HG03342 (cell line): Measurements from ENCODE around the gene TBC1D21.

Experiments used
- ATAC-seq: cut with Tn5 transposase; IDR thresholded peaks from one replicate; pipeline ENCODE4 v1.9.1; 2021; ENCODE audit warnings: mild to moderate bottlenecking, moderate library complexity; ENCODE audit not compliant: unreplicated experiment

Gene TBC1D21

DNA sequence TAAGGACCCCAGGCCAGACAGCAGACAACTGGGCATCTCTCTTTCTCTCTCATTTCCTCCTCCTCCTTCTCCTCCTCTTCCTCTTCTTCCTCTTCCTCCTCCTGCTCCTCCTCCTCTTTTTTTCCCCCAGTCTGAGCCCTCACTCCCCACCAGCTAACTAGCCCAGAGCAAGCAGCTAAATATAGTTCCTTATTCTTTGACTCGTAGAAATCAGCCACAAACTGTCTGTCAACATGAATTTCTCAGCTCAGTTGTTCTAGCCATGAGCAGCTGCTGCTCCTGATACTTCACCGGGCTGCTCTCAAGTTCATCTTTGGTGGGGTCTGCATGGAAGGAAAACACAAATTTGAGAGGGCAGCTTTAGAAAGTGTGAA lies 33.7 kb downstream of the TBC1D21 start:
- no peak for ATAC-seq

DNA sequence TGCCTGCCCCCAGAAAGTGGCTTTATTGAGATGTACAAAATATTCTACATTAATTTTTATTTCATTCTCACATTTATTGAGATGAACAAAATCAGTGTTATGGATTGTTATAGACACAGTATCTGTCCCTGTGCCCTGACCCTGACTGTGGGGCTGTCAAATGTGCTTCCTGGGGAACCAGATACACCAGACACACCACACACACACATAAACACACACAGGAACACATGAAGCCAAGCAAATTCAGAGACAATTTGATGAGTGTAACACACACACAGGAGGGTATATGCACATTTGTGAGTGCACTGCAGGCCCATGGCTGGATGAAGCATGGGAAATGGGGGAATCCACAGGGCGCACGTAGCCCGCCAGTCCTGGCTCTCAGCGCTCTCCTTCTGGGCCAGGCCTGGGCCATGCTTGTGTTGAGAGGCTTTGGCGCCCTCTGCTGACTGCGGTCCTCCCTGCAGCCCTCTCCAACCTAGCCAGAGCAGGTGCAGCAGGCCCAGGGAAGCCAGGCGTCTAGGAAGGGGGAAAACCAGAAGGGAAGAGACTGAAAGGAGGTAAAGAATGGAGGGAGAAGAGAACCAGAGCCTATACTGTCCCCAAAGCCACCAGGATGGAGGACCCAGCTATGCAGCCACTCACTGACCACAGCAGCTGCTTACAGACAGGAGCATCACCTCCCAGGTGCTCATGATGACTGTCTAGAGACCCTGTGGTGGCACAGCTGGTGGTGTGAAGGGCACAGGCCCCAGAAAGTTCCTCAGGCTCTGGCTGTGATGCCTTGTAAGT lies 34.9 kb downstream of the TBC1D21 start:
- ATAC-seq = peak; percentile 58

DNA sequence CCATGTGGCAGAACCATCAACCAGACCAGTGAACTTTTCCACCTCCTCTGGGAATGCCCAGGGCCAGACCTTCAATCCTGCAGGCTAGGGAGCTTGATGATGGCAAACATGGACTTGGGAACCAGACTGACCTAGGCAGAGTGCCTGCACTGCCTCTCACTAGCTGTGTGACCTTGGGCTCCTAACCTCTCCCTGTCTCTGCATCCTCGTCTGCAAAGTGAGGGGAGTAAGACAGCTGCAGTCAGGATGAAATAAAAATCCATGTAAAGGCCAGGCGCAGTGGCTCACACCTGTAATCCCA lies 35.4 kb downstream of the TBC1D21 start:
- no peak for ATAC-seq

DNA sequence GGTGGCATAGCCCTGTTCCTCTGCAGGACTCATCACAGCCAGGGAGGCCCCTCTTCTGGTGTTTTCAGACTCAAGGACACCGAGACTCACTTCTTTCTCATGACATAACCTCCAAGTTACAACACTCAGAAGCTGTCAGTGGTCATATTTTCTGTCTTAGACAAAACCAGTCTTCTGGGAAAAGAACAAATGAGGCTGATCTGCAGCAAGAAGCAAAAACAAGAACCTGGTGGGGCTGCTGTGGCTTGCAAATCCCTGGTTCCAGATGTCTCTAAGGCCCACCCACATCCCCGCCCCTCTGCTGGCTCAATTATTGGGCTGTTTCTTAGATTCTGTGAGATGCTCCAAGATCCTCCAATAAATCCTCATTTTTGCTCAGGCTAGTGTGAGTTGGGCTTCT lies 36.3 kb downstream of the TBC1D21 start:
- ATAC-seq = no peak

DNA sequence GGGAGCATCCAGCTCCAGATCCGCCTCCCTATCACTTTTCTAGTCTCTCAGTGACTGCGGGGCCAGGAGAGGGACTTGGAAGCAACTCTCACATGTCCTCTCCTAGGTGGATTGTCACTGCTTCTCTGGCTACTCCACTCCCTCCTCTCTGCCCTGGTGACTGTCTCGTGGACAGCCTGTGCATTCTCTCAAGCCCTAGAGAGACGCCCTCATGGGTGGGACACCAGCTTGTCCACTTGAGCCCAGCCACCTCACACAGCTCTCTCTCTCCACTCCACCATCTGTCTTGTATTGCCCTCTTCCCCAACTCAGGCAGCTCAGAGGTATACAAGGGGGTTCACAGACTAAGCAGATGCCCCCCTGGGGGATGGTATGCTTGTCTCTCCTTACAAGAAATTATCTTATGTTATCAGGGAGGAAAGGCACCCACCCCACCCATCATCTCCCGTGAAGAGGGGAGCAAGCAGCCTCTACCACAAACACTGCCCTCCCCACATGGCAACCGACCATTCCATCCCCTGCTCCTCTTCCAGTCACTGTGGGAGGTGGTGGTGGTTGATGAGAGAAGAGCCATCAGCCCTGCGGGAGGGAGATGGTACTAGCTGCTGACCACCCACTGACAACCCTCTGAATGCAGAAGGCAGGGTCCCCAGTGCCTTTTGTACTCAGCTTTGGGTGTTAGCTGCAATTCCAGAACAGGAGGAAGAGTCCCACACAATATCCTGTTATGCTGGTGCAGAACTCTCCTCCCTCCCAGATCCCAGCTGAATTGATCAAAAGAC lies 37.3 kb downstream of the TBC1D21 start:
- ATAC-seq = no peak

DNA sequence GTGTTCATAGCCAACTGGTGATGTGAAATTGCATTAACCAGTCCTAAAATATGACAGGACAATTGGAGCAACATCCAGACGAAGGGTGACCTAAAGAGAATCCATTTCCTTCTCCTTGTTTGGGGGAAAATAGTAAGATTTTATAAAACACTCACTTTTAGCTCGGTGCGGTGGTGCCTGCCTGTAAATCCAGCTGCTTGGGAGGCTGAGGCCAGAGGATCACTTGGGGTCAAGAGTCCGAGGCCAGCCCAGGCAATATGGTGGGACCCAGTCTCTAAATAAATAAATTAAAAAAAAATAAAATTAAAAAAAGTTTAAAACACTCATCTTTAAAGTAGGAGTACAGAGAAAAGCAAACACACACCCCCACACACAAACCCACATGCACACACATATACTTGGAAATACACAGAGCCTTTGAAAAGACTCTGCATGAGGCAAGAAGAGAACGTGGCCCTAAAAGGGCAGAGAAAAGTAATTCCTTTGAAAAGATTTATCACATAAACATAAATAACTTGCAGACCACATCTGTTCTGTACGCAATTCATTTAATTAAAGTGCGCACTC lies 38.7 kb downstream of the TBC1D21 start:
- ATAC-seq = no peak

DNA sequence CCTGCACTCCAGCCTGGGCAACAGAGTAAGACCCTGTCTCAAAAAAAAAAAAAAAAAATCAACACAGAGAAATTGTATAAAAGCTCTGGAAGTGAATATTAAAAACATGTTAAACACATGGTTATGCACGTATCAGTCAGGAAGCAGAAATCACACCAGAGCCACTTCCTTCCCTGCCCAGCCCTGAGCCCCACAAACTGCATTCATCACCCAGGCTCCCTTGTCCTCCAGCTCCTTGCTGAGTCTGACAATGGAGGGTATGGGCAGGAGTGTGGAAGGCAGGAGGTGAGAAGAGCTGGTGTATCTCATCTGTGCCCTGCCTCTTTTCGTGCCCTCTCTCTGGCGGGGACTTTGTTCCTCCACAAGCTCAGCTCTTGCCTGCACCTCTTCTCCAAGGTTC lies 40.8 kb downstream of the TBC1D21 start:
- no peak for ATAC-seq

DNA sequence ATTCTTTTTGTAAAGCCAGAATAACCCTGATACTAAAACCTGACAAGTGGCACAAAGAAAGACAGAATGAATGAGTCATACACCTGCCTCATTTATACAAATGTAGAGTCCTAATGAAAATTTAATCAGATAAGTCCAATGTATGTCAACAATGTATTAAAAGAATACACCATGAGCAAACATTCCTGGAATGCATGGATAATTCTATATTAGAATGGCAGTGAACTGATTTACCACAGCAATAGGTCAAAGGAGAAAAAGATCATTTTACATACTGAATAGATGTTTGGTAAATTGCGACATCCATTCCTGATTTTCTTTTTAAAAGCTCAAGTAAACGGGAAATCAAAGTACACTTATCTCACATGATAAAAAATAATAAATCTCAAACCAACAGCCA lies 41.7 kb downstream of the TBC1D21 start:
- ATAC-seq = no peak

DNA sequence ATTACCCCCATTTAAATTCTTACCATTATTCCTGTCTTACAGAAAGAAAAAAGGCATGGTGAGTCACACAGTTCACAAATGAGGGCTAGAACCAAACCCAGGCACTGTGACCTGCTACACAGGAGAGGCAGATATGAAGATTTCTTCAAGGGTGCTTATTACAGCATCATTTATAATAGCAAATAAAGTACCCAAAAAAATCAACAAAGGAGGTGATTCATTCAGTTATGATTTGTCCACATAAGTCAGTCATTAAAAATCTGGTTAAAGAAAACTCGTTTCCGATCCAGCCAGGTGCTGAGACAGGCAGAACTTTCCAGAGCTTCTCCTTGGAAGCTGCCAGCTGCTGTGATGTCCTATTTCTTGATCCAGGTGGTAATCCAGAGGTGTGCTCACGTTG lies 45.4 kb downstream of the TBC1D21 start:
- ATAC-seq = no peak

DNA sequence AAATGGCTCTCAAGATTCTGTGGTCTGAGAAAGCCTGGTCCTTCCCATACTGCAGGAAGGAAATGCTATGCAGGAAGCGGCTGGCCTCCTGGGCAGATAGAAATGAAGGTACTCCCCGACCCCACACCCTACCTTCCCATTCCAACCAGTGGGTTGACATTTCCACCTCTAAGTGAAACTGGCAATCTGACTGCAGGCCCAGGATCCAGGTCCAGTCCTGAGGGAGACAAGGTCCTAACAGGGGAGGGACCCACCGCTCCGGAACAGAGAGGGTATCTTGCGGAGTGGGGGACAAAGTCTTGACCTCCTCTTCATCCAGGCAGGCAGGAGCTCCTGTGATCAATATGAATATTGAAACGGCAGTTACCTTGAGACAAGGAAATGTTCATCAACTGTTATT lies 46.3 kb downstream of the TBC1D21 start:
- no peak for ATAC-seq

DNA sequence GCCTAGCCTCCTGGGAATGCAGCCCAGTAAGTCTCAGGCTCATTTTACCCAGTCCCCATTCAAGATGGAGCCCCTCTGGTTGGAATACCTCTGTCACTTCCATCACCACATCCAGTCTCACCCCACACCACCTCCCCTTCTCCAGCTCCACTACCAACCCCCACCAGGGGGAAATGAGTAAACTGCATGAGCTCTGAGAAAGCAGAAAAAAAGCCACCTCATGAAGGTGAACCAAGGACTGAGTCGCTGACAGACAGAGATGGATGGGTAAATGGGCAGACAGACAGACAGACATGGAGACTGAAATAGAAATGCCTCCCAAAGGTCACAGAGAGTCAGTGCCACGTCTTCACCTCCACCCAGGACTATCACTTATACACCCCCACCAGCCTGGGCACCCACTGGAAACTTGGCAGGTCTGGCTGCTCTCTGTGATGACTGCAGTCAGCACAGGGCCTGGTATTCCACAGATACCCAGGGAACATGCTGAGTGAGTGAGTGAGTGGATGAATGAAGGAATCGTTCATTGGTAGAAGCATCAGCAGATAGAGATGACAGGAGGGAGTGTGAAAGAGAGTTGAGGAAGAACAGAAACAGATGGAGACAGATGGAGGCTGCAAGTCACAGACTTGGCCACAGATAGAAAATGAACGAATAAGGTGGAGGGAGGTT lies 48.0 kb downstream of the TBC1D21 start:
- no peak for ATAC-seq

DNA sequence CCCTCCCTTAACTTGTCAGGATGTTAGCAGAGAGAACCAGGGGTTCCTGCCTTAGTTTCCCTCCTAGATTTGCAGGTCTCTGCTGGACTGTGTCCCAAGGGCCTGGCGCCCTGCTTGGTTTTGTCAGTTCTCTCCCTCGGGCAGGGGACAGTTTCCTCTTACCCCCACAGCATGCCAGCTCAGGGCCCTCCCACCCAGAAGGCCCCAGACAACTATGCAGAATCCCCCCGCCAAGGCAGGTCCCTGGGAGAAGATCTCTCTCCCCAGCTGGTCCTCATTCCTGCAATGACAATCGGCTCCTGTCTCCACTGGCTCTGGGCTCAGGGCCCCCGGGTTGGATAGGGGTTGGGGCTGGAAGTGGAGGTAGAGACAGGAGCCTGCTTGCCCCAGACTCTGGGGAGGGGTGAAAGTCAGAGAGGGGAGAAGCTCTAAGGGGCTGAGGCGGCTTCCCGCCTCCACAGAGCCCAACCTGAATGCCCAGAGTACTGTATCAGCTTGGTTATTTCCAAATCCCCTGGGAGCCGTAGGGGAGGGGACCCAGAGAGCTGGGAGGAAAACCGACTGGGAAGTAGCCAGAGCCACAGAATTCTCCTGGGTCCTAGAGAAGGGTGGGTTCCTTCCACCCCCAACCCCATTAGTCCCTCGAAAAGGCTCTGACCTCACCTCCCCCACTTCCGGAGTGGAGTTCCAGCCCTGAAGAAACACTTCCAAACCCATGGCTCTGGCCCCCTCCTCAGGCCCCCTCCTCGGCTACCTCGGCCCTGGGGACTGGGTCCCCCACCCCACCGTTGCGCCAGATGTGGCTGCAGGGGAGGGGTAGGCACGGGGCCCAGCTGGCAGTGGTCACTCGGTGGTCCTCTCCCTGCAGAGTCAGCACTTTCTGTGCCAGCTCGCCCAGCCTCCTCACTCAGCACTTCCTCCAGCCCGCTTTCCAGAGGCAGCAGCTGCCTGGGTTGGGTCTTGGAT lies 49.1 kb downstream of the TBC1D21 start:
- ATAC-seq = no peak

DNA sequence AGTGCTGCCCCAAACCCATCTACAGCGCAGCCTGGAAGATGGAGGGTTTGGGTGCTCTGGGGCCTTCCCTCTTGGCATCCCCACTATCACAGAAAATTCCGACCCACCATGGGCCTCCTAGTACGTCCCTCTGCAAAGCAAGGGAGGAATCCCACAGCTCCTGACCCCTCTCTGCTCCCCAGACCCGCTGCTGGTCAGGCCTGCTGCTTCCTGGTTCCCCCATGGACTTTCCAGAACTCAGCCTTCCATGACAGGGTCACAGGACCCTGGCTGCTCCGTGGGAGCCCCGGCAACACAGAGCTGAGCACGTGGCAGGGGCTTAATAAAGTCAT lies 49.8 kb downstream of the TBC1D21 start:
- no peak for ATAC-seq

DNA sequence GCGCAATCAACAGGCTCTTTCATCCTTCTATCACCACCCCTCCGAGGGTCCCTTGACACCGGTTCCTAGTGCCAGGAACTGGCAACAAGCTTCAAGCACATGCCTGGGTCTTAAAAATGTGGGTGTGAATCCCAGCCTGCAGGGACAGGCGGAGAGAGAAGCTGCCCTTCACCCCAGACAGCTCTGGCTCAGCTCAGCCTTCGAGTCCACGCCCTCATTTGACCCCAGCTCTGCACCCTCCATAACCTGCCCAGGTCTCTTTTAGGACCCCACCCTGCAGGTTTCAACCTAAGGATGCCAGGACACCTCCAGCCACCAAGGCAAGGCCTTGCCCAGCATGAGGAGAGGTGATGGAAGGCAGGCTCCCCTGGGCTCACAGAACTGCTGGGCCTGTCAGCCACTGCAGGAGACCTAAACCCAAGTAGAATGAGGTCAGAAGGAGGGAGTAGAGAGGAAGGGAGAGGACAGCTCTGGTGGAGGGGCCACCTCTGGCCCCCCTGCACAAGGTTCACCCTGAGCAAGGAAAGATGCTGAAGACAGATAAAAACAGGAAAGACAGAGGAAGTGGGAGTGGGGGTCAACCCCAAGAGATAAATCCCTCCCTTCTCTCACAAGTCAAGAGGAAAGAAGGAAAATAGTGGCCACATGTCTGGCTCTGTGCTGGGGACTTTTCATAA lies 50.3 kb downstream of the TBC1D21 start:
- ATAC-seq = no peak

DNA sequence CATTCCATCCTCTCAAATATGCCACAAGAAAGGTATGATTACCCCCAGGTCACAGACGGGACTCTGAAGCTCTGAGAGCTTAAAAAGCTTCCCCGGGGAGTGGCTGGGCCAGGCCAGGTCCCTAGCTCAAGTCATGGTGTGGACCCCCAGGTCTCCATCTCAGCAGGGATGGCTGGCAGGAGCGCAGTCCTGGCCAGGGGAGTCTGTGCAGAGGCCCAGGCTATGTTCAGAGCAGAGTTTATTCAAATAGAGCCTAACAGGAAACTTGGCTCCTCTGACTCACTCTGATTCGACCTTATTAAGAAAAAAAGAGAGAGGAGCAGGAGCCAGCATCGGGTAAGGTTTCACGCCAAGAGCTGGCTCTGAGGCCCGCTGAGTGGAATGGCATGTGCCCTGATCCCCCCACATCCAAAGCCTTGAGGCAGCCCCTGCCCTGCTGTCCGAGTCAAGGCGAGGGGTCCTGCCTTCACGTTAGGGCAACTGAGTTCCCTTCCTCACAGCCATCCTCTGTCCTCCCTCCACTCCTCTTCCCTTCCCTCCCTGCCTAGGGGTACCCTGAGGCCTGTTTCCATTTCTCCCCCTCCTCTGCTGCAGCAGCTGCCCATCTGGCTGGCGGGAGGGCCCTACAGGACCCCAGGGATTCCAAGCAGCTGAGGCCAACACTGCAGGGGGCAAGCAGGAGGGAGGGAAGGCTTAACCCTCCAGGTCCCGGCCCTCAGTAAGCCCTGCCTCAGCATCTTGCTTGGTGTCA lies 51.0 kb downstream of the TBC1D21 start:
- ATAC-seq = no peak

DNA sequence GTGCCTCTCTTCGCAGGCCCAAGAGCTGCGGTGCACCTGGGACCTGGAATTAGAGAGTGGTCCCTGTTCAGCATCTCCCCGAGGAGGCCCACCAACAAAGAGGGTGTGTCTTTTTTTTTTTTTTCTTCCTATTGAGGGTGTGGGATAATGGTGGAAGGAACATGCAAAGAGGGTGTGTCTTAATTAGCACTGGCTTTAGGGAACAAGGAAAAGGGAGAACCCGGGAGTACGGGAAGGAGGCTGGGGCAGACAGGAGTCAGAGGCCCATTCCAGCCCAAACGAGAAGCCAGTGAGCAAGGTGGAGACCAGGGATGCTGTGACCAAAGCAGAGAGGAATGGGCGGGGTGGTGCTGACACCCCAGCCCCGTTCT lies 52.5 kb downstream of the TBC1D21 start:
- no peak for ATAC-seq

DNA sequence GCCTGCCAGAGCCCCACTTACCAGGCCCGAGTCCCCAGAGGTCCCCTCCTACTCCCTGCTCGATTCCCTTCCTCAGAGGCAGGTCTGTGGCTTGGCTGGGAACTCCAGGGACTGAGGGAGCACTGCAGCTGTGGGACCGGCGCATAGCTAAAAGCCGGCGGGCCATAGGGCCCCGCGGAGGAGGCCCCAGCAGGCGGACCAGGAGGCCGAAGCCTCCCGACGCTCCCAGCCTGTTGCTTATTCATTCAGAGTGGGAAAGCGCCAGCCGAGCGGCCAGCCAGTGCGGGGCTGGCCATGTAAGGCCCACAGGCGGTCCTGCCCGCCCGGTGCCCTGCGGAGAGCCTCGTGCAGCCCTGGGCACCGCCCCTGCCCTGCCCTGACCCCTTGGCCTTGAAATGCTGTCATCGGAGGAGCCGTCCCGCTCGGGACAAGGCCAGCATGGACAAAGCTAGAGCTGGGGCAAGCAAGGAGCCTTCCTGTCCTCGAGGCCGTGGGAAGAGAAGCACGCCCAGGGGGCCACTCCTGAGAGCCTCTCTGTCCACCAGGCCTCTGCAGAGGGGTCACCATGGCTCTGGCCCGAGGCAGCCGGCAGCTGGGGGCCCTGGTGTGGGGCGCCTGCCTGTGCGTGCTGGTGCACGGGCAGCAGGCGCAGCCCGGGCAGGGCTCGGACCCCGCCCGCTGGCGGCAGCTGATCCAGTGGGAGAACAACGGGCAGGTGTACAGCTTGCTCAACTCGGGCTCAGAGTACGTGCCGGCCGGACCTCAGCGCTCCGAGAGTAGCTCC lies 53.0 kb downstream of the TBC1D21 start, which contains the start of gene LOXL1:
TSS of gene LOXL1 (plus strand) at position 244 of the 784 bp plus-strand sequence. CDS start at position 566, 322 bp downstream.
- ATAC-seq = no peak

DNA sequence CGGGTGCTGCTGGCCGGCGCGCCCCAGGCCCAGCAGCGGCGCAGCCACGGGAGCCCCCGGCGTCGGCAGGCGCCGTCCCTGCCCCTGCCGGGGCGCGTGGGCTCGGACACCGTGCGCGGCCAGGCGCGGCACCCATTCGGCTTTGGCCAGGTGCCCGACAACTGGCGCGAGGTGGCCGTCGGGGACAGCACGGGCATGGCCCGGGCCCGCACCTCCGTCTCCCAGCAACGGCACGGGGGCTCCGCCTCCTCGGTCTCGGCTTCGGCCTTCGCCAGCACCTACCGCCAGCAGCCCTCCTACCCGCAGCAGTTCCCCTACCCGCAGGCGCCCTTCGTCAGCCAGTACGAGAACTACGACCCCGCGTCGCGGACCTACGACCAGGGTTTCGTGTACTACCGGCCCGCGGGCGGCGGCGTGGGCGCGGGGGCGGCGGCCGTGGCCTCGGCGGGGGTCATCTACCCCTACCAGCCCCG lies 53.7 kb downstream of the TBC1D21 start:
- no peak for ATAC-seq
